Measurements from ENCODE around the gene HHIPL1. TPM values are rescaled to one million over a fixed set of nuclear protein-coding genes. Genes with fewer than 3 reads are reported as not detected.
"Not testable (repeated sequence)": the region's sequence is repeated elsewhere in the genome, so short reads cannot be mapped to it uniquely, and the experiment has no call there.

HHIPL1 gene
- total and polyA plus RNA-seq, 2 of the 8 experiments (the other 6 are each of a cell fraction or from before 2014, with no cell fraction given), result 1.5 to 2.6 TPM

GRCh38 chr14:99637624-99638023 lies 7.3 kb upstream of the HHIPL1 start (continued):
- TF ChIP-seq TAF7 (optimal IDR thresholded peaks at IDR 0.05; ENCODE audit: borderline replicate concordance, low read depth, low read length), result no peak
- no peak for TF ChIP-seq BACH1 (IDR thresholded peaks at IDR 0.05; ENCODE audit: low read length)
- TF ChIP-seq NRF1 (IDR thresholded peaks at IDR 0.05; ENCODE audit: low read depth, low read length), result no peak
- TF ChIP-seq SIRT6 (IDR thresholded peaks at IDR 0.05; ENCODE audit: low read length), result no peak
- no peak for TF ChIP-seq USF2 (IDR thresholded peaks at IDR 0.05; ENCODE audit: low read length)

GRCh38 chr14:99642771-99643170 lies 2.2 kb upstream of the HHIPL1 start:
- H3K9ac ChIP-seq (replicated peaks in 1 of 4; ENCODE audit: extremely low read depth in 1 of 4, low read depth in 3 of 4, low read length in 3 of 4); H4K5ac ChIP-seq (ENCODE audit: insufficient read length, low read depth, low read length); DNase-seq (ENCODE audit: low read depth in 1 of 2, low spot score in 2 of 2); POLR2A ChIA-PET (ENCODE audit: partially characterized antibody); H4K8ac ChIP-seq (ENCODE audit: extremely low read depth, insufficient read depth, low read length); H3K36me3 ChIP-seq (ENCODE audit: control insufficient read depth in 2 of 4, insufficient read depth in 4 of 4, low read length in 3 of 4); H2BK120ac ChIP-seq (replicated peaks; ENCODE audit: low read depth, low read length); H3K79me2 ChIP-seq (ENCODE audit: control insufficient read depth in 1 of 2, insufficient read depth in 2 of 2, low read length in 2 of 2); H3K18ac ChIP-seq (ENCODE audit: extremely low read depth, low read length); H3K23ac ChIP-seq (ENCODE audit: insufficient read length); H3K27ac ChIP-seq (ENCODE audit: low read depth, low read length); H4K91ac ChIP-seq (replicated peaks; ENCODE audit: insufficient read length, low read length); H4K20me1 ChIP-seq (replicated peaks in 1 of 2; ENCODE audit: control insufficient read depth in 1 of 2, insufficient read depth in 2 of 2, low read length in 2 of 2); H3K14ac ChIP-seq (ENCODE audit: insufficient read length); H2BK20ac ChIP-seq (ENCODE audit: low read length); H3K9me3 ChIP-seq (ENCODE audit: insufficient read depth in 2 of 2, low read depth in 1 of 2, low read length in 1 of 2); H3K56ac ChIP-seq (replicated peaks; ENCODE audit: insufficient read length, low read depth, low read length); H2BK5ac ChIP-seq (ENCODE audit: low read depth, low read length); H3K4me2 ChIP-seq (ENCODE audit: insufficient read depth in 1 of 2, low read depth in 2 of 2, low read length in 2 of 2); H3K79me1 ChIP-seq (ENCODE audit: low read depth, low read length); H2AK5ac ChIP-seq (ENCODE audit: low read depth, low read length); H3K4ac ChIP-seq (replicated peaks; ENCODE audit: insufficient read length, low read depth, low read length); H2AFZ ChIP-seq (ENCODE audit: low read length); H3K4me3 ChIP-seq (ENCODE audit: extremely low read depth in 1 of 4, insufficient read depth in 2 of 4, low read depth in 3 of 4, low read length in 4 of 4); H2BK15ac ChIP-seq (ENCODE audit: low read length); H2BK12ac ChIP-seq (ENCODE audit: low read depth, low read length); FAIRE-seq: not testable (repeated sequence)
- WGBS, 2 experiments (ENCODE audit: extremely low coverage in 1 of 2, insufficient coverage in 1 of 2, insufficient read length in 1 of 2, insufficient replicate concordance in 2 of 2, low coverage in 1 of 2, low lambda C conversion rate in 2 of 2, missing lambda C conversion rate in 1 of 2), result 91% methylated on average over 5 of the region's 5 CpGs; no CpG with 5 or more reads in 1 of the 2 experiments
- peaks cover 10% of the 10 kb centered on the region; the same call in 1 of the 2 replicates for H3K23me2 ChIP-seq (ENCODE audit: low read depth, low read length)
- H3K27me3 ChIP-seq (replicated peaks in 1 of 4; ENCODE audit: control insufficient read depth in 3 of 4, extremely low read depth in 1 of 4, insufficient read depth in 3 of 4, low read length in 3 of 4), result peaks cover 0 to 30% (median 22%) of the 10 kb centered on the region in 4 experiments; a peak in 6 of 7 replicates
- H3K4me1 ChIP-seq (replicated peaks in 1 of 4; ENCODE audit: control insufficient read depth in 3 of 4, insufficient read depth in 4 of 4, low read length in 3 of 4), result peaks cover 0 to 14% (median 5%) of the 10 kb centered on the region in 4 experiments; a peak in 5 of 7 replicates
- CTCF ChIA-PET (ENCODE audit: partially characterized antibody), result interaction anchor here (0.6 to 4.7 kb wide), 6 partner anchors 15 to 382 kb away, joined by 3 to 13 read pairs (median 4); no protein-coding TSS in a partner anchor

Data from H1 (cell line).